SK-N-SH treated with all-trans-retinoic acid at 6 μM for 48 hours (cell line): ENCODE results near the gene GPR37L1.

Experiments used
- ATAC-seq: fragments of 200-7000 bp; cut with Tn5 transposase; 3 replicates; pipeline ENCODE4 v1.9.1; 2020; ENCODE audit warnings: mild to moderate bottlenecking, moderate library complexity
- ARNTL ChIP-seq: fragments of 450-650 bp; formaldehyde crosslinking; IDR thresholded peaks from 2 replicates; pipeline ENCODE4 v1.5.0; 2020; ENCODE audit warnings: low read depth, mild to moderate bottlenecking, moderate library complexity, borderline replicate concordance
- BACH2 ChIP-seq: fragments of 250-450 bp; sonication (Bioruptor Pico); IDR thresholded peaks from 2 replicates; pipeline ENCODE4 v1.9.0; 2021; ENCODE audit warnings: mild to moderate bottlenecking, borderline replicate concordance
- CSDC2 ChIP-seq: fragments of 250-450 bp; sonication (Bioruptor Pico); IDR thresholded peaks from 2 replicates; pipeline ENCODE4 v1.5.0; 2020; ENCODE audit warnings: mild to moderate bottlenecking, moderate library complexity
- CSRNP3 ChIP-seq: fragments of 250-450 bp; sonication (Bioruptor Pico); IDR thresholded peaks from 2 replicates; pipeline ENCODE4 v1.5.1; 2021; ENCODE audit warnings: mild to moderate bottlenecking, moderate library complexity
- ESRRG ChIP-seq: fragments of 250-450 bp; sonication (Bioruptor Pico); IDR thresholded peaks from 2 replicates; pipeline ENCODE4 v1.6.1; 2021; ENCODE audit warnings: mild to moderate bottlenecking
- GLIS3 ChIP-seq: fragments of 250-450 bp; sonication (Bioruptor Pico); IDR thresholded peaks from 2 replicates; pipeline ENCODE4 v1.5.0; 2020; ENCODE audit warnings: mild to moderate bottlenecking, moderate library complexity
- ISL1 ChIP-seq: fragments of 250-450 bp; sonication (Bioruptor Pico); IDR thresholded peaks from 2 replicates; pipeline ENCODE4 v2.1.2; 2022; ENCODE audit warnings: mild to moderate bottlenecking, moderate library complexity
- OSR1 ChIP-seq: fragments of 250-450 bp; sonication (Bioruptor Pico); IDR thresholded peaks from 2 replicates; pipeline ENCODE4 v1.8.0; 2022; ENCODE audit warnings: moderate library complexity, mild to moderate bottlenecking, inconsistent platforms
- PATZ1 ChIP-seq: fragments of 250-450 bp; sonication (Bioruptor Pico); IDR thresholded peaks from 2 replicates; pipeline ENCODE4 v1.8.0; 2020; ENCODE audit warnings: mild to moderate bottlenecking, moderate library complexity, borderline replicate concordance
- RARB ChIP-seq: fragments of 250-450 bp; sonication (Bioruptor Pico); IDR thresholded peaks from 2 replicates; pipeline ENCODE4 v1.8.0; 2021; ENCODE audit warnings: mild to moderate bottlenecking, moderate library complexity
- SNAI2 ChIP-seq: fragments of 250-450 bp; sonication (Bioruptor Pico); IDR thresholded peaks from 2 replicates; pipeline ENCODE4 v1.5.0; 2020; ENCODE audit warnings: mild to moderate bottlenecking, moderate library complexity
- TCF4 ChIP-seq: fragments of 250-450 bp; sonication (Bioruptor Pico); IDR thresholded peaks from 2 replicates; pipeline ENCODE4 v1.8.0; 2021; ENCODE audit warnings: mild to moderate bottlenecking, moderate library complexity, borderline replicate concordance
- TOX ChIP-seq: fragments of 250-450 bp; sonication (Bioruptor Pico); IDR thresholded peaks from 2 replicates; pipeline ENCODE4 v1.8.0; 2021; ENCODE audit warnings: mild to moderate bottlenecking, moderate library complexity, borderline replicate concordance
- ZC3H10 ChIP-seq: fragments of 250-450 bp; sonication (Bioruptor Pico); IDR thresholded peaks from 2 replicates; pipeline ENCODE4 v1.5.1; 2021; ENCODE audit warnings: mild to moderate bottlenecking, moderate library complexity
- ZFP3 ChIP-seq: fragments of 250-450 bp; sonication (Bioruptor Pico); IDR thresholded peaks from 2 replicates; pipeline ENCODE4 v1.5.0; 2020; ENCODE audit warnings: mild to moderate bottlenecking, moderate library complexity
- ZNF565 ChIP-seq: fragments of 450-650 bp; formaldehyde crosslinking; conservative IDR thresholded peaks from 2 replicates; pipeline ENCODE4 v1.5.0; 2020; ENCODE audit warnings: low read depth, mild to moderate bottlenecking, moderate library complexity
- ZNF70 ChIP-seq: fragments of 450-650 bp; formaldehyde crosslinking; IDR thresholded peaks from 2 replicates; pipeline ENCODE4 v1.5.0; 2020; ENCODE audit warnings: mild to moderate bottlenecking, moderate library complexity
- ZNF8 ChIP-seq: fragments of 450-650 bp; formaldehyde crosslinking; IDR thresholded peaks from 2 replicates; pipeline ENCODE4 v1.5.0; 2020; ENCODE audit warnings: mild to moderate bottlenecking, moderate library complexity
- TF ChIP-seq, protein P1 (sequence below): fragments of 250-450 bp; sonication (Bioruptor Pico); IDR thresholded peaks from 2 replicates; pipeline ENCODE4 v1.5.1; 2020; ENCODE audit warnings: low read depth, mild to moderate bottlenecking, moderate library complexity
- TF ChIP-seq, protein P2 (sequence below): fragments of 250-450 bp; sonication (Bioruptor Pico); IDR thresholded peaks from 2 replicates; pipeline ENCODE4 v1.5.0; 2020; ENCODE audit warnings: mild to moderate bottlenecking, moderate library complexity
- TF ChIP-seq, protein P3 (sequence below): fragments of 250-450 bp; sonication (Bioruptor Pico); IDR thresholded peaks from 2 replicates; pipeline ENCODE4 v1.8.0; 2021; ENCODE audit warnings: low read depth, mild to moderate bottlenecking, moderate library complexity, borderline replicate concordance

GPR37L1 gene

DNA sequence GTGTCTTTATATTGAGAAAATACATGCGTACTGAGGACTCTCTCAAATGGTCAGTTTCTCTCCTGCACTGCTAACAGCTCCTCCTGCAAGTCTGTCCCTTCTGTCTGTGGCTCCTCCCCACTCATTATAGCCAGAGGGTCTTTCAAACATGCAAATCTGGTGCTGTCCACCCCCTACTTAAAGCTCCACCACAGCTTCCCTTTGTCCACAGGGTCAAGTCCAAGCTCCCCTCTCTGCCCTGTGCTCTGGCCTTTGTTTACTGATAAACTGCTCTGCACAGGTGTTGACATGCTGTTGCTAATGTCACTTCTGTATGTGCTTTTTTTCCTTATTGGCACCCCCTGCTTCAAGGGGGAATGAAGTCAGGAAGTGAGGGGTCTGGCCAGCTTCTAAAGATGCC lies 47.7 kb upstream of the GPR37L1 start:
- no peak for ATAC-seq

DNA sequence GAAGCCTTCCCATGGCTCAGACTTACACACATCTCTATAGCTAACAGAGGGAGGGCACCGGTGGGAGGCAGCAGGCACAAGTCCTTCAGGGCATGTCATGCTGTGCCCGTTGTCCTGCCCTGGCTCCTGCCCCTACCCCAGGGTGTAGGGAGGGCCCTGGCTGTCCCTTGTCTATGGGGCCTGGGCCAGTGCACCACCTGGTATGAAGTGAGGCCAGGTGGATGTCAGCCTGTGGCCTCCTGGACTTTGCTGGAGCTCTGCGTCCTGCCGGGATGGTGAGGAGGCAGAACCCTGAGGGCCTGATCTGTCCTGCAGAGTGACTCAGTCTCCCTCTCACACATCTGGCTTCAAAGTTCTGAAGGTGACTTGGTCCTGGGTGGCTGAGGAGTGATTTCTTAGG lies 47.3 kb upstream of the GPR37L1 start:
- ATAC-seq = no peak; the same call in 2 of the 3 replicates
- TF ChIP-seq ARNTL (CRISPR knock-in tag) (no peak), GLIS3 (no peak), OSR1 (CRISPR knock-in tag) (no peak), ZNF565 (no peak), CSRNP3 (CRISPR knock-in tag) (no peak), RARB (CRISPR knock-in tag) (no peak), SNAI2 (no peak), ZNF70 (CRISPR knock-in tag) (no peak), ZNF8 (CRISPR knock-in tag) (no peak), BACH2 (CRISPR knock-in tag) (no peak), ZFP3 (CRISPR knock-in tag) (no peak), ESRRG (CRISPR knock-in tag) (no peak), ZC3H10 (no peak)
- TF ChIP-seq, protein P1, sequence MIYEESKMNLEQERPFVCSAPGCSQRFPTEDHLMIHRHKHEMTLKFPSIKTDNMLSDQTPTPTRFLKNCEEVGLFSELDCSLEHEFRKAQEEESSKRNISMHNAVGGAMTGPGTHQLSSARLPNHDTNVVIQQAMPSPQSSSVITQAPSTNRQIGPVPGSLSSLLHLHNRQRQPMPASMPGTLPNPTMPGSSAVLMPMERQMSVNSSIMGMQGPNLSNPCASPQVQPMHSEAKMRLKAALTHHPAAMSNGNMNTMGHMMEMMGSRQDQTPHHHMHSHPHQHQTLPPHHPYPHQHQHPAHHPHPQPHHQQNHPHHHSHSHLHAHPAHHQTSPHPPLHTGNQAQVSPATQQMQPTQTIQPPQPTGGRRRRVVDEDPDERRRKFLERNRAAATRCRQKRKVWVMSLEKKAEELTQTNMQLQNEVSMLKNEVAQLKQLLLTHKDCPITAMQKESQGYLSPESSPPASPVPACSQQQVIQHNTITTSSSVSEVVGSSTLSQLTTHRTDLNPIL = no peak
- TF ChIP-seq, protein P2, sequence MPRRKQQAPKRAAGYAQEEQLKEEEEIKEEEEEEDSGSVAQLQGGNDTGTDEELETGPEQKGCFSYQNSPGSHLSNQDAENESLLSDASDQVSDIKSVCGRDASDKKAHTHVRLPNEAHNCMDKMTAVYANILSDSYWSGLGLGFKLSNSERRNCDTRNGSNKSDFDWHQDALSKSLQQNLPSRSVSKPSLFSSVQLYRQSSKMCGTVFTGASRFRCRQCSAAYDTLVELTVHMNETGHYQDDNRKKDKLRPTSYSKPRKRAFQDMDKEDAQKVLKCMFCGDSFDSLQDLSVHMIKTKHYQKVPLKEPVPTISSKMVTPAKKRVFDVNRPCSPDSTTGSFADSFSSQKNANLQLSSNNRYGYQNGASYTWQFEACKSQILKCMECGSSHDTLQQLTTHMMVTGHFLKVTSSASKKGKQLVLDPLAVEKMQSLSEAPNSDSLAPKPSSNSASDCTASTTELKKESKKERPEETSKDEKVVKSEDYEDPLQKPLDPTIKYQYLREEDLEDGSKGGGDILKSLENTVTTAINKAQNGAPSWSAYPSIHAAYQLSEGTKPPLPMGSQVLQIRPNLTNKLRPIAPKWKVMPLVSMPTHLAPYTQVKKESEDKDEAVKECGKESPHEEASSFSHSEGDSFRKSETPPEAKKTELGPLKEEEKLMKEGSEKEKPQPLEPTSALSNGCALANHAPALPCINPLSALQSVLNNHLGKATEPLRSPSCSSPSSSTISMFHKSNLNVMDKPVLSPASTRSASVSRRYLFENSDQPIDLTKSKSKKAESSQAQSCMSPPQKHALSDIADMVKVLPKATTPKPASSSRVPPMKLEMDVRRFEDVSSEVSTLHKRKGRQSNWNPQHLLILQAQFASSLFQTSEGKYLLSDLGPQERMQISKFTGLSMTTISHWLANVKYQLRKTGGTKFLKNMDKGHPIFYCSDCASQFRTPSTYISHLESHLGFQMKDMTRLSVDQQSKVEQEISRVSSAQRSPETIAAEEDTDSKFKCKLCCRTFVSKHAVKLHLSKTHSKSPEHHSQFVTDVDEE (CRISPR knock-in tag) = no peak
- TF ChIP-seq, protein P3, sequence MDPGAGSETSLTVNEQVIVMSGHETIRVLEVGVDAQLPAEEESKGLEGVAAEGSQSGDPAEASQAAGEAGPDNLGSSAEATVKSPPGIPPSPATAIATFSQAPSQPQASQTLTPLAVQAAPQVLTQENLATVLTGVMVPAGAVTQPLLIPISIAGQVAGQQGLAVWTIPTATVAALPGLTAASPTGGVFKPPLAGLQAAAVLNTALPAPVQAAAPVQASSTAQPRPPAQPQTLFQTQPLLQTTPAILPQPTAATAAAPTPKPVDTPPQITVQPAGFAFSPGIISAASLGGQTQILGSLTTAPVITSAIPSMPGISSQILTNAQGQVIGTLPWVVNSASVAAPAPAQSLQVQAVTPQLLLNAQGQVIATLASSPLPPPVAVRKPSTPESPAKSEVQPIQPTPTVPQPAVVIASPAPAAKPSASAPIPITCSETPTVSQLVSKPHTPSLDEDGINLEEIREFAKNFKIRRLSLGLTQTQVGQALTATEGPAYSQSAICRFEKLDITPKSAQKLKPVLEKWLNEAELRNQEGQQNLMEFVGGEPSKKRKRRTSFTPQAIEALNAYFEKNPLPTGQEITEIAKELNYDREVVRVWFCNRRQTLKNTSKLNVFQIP = no peak

More for the DNA sequence above, 47.7 kb upstream of the GPR37L1 start:
- TF ChIP-seq, protein P2 (CRISPR knock-in tag) = no peak
- TF ChIP-seq ZC3H10 = no peak
- no peak for TF ChIP-seq BACH2 (CRISPR knock-in tag)
- TF ChIP-seq TOX = no peak
- no peak for TF ChIP-seq ESRRG (CRISPR knock-in tag)
- TF ChIP-seq ARNTL (CRISPR knock-in tag) = no peak
- no peak for TF ChIP-seq ZFP3 (CRISPR knock-in tag)
- TF ChIP-seq ZNF70 (CRISPR knock-in tag) = no peak
- no peak for TF ChIP-seq OSR1 (CRISPR knock-in tag)
- TF ChIP-seq, protein P1 = no peak
- no peak for TF ChIP-seq TCF4
- no peak for TF ChIP-seq ZNF565
- TF ChIP-seq ISL1 (CRISPR knock-in tag) = no peak
- TF ChIP-seq PATZ1 = no peak
- no peak for TF ChIP-seq ZNF8 (CRISPR knock-in tag)
- no peak for TF ChIP-seq CSDC2
